GM19193 (cell line): ENCODE data around the gene PKN3.

Experiments used
- POLR2A ChIP-seq: IDR thresholded peaks from 4 replicates; pipeline ENCODE4 v1.6.1; 2011; ENCODE audit not compliant: insufficient read depth, insufficient read length; ENCODE audit errors: extremely low read depth

The PKN3 gene

DNA sequence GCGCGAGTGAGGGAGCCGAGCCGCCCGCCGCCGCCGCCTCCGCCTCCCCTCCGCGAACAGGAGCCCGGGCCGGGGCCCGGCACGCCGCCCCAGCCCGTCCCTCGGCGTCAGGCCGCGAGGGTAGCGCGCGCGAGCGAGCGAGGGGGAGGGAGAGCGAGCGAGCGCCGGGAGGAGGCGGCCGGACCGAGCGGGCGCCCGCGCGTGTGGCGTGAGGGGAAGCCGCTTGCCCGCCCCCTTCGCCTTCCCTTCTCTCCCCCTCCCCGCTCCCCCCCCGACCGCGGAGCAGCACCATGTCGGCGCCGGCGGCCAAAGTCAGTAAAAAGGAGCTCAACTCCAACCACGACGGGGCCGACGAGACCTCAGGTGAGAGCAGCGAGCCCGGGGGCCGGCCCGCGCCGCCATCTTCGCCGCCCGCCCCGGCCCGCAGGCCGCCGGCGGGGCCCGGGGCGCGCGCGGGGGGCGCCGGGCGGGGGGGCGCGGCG is 13.0 kb upstream of the PKN3 start:
- no peak for TF ChIP-seq POLR2A

DNA sequence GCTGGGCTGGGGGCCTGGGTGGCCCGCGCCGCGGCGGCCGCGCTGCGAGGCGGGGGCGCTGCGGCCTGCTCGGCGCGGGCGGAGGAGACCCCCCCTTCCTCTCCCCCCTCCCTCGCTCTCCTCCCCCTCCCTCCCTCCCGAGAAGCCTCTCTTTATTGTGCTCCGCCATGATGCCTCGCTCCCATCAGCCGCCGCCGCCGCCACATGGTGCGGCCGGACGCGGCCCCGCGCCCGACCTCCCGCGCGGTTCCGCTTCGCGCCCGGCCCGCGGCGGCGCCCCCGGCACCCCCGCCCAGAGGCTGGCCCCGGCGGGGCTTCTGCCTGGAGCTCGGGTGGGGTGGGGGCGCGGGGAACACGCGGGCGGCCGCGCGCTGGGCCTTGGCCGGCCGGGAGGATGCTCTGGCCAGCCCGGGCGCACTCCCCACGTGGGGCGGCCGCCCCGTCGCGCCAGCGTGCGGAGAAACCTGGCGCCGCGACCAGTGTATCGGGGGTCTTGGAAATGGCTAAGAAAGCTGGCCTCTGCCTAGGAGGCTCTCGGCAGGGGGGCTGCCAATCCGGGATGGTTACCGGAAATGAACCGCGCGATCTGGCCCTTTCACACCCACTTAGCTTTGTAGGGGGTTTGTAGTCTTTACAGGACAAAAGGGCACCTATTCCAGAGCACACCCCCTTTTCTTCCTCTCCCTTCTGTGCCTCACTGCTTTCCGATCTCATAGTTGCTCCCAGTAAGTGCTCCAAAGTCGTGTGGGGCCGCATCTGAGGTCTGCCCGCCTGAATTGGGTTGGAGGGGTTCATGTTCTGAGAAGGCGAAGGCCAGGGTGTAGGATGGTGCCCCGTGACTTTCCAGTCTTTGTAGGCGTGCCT is 12.3 kb upstream of the PKN3 start:
- no peak for TF ChIP-seq POLR2A

DNA sequence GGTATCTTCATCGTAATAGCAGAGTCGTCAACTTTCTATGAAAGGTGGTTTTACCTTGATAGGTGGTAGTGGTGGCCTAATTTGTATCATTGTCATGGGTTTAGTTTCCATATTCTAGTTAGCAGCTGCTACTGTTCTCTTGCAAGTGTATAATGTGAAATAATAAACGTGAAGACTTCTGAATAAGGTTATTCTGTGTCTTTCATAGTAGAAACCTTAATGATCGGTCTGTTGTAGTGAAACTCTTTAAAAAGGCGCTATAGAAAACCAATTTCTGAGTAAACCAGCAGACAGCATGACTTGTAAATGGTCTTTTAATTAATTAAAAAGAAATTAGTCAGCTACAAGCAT is 11.6 kb upstream of the PKN3 start:
- TF ChIP-seq POLR2A: no peak

DNA sequence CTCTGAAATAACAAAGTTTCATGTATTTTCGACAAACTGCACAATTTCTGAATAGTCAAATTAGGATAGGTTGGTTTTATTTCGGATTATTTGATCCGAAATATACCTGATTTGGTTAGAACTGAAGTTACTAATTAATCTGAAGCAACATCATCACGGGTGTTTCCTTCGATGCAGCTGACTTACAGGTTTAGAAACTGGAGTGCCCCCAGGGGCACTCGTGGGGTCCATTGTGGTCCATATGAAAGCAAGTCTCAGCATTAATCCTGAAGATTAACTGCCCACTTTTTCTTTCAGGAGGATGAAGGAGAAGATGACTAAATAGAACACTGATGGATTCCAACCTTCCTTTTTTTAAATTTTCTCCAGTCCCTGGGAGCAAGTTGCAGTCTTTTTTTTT is 8.0 kb upstream of the PKN3 start:
- no peak for TF ChIP-seq POLR2A

DNA sequence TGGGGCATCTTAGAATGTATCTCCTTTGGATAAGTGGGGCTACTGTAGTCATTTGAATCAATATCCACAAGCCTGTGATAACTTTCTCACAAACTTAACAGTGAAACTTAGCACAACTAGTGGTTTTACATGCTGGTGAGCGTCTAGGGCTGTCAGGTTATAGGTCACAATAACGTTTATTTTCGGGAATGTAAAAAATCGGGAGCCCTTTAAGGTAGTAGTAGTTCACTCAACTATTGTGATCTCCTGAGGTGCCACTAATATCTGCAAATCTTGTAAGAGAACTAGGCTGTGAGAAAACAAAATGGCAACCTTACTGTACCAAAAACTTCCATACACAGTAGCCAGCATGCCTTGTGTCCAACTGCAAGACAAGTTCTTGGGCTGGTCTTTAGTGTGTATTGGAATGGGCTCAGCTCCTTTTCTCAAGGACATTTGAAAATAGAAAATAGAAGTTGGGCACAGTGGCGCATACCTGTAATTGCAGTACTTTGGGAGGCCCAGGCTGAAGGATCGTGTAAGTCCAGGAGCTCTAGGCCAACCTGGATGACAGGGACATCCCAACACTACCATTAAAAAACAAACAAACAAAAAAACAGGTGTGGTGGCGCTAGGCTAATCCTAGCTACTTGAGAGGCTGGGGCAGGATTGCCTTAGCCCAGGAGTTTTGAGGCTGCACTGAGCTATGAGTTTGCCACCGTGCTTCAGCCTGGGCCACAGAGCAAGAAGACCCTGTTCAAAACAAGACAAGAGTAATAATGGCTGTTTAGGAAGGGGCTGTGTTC is 5.2 kb upstream of the PKN3 start:
- peak; percentile 38 for TF ChIP-seq POLR2A

DNA sequence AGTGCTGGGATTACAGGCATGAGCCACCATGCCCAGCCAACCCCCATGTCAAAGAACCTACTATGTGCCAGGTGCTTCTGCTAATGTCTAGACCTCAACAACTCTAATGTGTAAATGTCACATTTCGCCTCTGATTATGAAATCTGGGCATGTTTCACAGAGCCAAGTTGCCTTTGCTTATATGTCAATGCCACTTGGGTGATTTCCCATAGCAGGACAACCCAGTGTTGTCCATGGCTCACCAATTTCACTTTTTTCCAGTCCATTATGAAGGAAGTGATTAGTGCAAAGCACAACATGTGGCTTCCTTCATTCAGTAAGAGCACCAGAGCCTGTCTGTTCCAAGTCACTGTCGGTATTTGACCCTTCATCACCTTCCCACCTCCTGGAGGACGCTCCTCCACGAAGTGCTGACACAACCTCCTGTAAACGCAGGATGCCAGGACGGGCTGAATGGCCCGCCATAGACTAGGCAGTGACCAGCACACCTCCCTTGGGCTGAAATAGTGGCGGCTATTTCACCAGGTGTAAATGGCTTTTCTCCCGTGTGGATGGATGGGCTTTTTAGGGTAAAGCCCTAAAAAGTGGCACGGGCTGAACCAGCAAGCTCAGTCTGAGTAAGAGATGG is 962 bp upstream of the PKN3 start:
- TF ChIP-seq POLR2A: no peak

DNA sequence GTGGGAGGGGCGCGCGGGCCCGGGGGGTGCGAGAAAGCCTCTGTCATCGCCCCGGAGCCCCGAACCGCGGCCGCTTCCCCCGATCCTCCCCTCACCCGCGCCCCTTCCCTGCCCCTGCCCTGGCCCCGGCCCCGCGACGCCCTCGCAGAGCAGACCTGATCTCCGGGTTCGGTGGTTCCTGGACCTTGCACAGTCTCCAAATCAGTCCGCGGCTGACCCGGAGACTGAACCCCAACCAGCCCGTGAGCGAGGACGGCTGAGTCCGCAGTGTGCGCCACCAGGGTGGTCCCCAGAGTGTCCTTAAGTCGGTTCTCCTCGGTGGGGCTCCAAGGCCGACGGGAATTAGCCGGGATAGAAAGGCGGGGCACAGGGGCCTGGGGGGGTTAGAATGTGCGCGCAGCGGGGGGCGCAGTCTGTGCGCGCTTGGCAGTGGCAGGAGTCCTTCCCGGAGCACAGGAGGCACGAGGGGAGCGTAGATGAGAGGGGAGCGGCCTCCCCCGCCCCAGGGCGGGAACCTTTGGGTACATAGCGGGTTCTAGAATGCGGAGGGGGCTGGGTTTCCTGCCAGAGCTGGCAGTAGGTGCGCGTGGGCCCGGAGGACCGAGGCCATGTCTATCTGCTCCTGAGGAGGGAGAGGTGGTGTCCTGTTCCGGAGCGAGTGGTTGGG is 779 bp downstream of the PKN3 start:
- no peak for TF ChIP-seq POLR2A

DNA sequence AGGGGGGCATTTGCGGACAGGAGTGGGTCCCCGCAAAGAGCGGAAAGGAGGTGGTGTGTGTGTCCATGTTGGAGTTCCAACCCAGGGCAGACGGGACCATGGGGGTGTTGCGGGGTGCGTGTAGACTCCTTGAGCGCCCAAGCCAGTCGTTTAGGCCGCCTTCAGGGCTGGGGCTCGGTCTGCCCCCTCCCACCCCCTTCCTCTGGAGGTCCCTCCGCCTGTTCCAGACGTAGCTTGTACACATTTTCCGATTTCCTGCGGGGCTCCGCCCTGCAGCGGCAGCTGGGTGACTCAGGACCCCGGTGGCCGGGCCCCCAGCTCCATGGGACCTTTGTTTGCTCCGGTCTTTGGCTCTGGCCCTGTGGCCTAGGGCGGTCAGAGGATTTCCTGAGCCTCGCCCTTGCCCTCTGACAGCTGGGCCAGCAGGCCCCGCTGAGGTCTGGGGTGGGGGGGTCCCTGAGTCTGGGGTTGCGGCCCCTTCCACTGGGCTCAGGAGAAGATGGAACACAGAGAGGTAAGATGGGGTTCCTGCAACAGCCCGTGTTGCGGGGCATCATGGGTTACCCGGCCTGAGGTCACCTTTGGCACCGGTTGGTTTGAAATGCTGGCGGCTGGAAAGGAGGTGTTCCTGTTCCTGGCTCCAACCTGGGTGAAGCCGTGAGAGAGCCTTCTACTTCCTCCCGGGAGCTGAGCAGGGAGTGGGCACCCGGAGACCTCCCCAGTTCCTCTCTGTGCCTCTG is 1.5 kb downstream of the PKN3 start:
- no peak for TF ChIP-seq POLR2A

DNA sequence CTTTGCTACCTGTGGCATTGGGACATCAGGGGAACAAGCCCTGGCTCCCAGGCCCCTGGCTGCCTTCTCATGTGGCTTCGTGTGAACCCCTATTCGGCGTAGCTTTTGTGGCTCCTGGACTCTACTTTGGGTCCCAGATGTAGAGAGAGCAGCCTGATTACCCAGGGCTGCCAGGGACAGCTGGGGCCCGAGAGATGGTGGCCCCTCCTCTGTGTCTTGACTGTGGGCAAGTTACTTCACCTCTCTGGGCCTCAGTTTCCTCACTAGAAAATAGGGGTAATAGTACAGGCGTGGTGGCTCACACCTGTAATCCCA is 2.0 kb downstream of the PKN3 start:
- TF ChIP-seq POLR2A: no peak

DNA sequence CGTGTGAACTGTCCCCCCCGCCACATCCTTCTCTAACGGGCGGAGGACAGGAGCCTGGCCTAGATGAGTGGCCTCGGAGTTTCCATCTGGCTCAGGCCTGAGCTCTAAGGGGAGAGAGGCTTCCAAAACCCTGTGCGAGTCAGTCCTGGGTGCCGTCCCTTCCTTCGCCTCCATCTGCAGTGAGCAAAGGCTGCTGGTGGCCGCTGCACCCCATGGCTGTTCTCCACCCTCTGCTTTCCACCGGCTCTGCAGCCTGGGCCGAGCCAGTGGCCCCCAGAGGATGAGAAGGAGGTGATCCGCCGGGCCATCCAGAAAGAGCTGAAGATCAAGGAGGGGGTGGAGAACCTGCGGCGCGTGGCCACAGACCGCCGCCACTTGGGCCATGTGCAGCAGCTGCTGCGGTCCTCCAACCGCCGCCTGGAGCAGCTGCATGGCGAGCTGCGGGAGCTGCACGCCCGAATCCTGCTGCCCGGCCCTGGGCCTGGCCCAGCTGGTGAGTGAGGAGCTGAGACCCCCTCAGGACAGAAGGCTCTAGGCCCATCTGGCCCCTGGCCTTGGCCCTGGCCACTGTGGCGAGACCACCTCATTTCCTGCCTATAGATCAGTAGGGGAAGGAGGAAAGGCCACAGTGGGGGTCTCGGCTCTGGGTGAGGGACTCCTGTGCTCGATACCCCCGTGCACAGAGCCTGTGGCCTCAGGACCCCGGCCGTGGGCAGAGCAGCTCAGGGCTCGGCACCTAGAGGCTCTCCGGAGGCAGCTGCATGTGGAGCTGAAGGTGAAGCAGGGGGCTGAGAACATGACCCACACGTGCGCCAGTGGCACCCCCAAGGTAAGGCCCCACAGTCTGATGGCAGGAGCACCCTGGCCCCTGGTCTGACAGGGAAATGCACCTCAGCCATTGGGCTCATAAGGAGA is 3.0 kb downstream of the PKN3 start:
- TF ChIP-seq POLR2A: no peak

DNA sequence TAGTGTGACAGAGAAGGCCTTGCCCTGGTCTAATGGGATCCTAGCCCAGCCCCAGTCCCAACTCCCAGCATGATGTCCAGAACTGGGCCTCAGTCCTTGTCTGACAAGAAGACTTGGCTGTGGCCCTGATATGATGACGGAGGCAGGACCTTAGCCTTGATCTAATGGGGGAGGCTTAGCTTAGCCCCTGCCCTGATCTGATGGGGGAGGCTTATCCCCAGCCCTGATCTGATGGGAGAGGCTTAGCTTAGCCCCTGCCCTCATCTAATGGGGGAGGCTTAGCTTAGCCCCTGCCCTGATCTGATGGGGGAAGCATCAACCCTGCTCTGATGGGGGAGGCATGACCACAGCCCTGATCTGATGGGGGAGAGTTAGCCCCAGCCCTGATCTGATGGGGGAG is 3.7 kb downstream of the PKN3 start:
- no peak for TF ChIP-seq POLR2A

DNA sequence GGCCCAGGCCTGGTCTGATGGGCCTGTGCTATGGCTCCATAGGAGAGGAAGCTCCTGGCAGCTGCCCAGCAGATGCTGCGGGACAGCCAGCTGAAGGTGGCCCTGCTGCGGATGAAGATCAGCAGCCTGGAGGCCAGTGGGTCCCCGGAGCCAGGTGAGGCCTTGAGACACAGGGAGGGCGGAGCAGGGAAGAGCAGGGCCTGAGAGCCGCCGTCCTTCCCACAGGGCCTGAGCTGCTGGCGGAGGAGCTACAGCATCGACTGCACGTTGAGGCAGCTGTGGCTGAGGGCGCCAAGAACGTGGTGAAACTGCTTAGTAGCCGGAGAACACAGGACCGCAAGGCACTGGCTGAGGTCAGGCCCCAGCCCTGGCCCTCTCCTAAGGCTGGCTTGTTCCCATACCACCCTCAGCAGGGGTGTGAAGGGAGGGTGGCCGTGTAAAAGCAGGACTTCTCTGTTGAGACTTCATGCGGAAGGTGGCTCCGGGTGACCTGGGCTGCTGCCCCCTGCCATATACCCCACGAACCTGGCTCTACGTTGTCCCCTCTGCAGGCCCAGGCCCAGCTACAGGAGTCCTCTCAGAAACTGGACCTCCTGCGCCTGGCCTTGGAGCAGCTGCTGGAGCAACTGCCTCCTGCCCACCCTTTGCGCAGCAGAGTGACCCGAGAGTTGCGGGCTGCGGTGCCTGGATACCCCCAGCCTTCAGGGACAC is 4.5 kb downstream of the PKN3 start:
- no peak for TF ChIP-seq POLR2A

DNA sequence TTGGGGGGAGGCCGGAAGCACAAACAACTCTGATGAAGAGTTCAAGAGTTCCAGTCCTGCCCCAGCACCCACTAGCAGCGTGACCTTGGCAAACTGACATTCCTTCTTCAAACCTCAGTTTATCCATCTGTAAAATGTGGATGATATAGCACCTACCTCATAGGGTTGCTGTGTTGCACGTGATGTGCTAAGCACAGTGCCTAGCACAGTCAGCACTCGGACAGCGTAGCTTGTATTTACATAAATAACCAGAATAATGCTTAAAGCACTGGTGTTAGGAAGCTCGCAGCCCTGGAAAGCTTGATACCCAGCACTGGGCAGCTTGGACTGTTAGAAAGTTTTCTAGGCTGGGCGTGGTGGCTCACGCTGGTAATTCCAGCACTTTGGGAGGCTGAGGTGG is 5.1 kb downstream of the PKN3 start:
- no peak for TF ChIP-seq POLR2A
